ENCODE data around the gene DDX25. TPM values are rescaled to one million over a fixed set of nuclear protein-coding genes. Genes with fewer than 3 reads are reported as not detected.
A peak's percentile ranks its signal among the peaks of the same experiment; 100 is the strongest.
"Not testable (repeated sequence)": the region's sequence is repeated elsewhere in the genome, so short reads cannot be mapped to it uniquely, and the experiment has no call there.

DDX25 gene
- total RNA-seq, 1 donor from 2014 or later: not detected

DNA sequence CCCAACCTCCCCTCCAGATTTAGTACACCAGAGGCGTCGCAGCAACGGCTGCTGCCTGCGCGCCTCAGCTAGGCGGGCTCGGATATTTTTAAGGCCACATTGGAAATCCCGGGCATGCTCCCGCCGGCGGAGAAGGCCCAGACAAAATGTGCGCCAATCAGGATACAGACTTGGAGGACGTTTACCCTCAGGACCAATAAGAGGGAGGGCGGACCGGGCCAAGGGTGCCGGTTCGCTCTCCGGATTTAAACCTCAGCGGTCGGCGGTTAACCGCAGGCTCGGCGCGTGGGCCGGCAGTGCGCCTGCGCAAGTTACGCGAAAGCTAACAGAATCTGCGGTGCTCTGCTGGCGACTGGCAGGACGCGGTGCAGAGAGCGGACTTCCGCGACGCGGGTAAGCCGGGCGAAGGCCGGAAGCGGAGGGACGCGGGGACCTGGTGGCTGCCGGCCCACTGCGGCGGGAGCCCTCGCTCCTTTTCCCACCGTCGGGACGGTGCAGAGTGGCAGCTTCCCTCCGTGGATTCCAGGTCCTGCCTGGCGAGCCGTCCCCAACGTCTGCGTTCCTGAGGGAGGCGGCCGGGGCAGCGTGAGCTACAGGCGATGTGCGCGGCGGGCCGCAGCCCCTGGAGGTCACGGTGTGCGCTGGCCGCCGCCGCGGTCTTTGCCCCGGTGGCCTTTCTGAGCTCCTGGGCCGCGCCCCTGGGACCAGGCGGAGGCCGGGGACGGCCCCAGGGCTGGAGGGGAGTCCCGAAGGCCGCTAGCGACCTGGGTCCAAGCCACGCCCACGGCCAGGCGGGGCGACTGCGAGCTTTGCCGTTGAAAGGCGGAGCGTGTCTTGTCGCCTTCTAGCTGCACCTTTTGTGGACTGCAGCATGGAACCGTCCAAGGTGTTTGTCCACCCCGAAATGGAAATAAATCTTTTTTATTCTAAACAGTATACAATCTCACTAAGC lies 16.7 kb upstream of the DDX25 start, which contains the start of gene HYLS1:
Gene HYLS1 (plus strand): TSS at position 296 of the 952 bp plus-strand sequence. CDS start 11,701 bp downstream, outside the sequence.
- DNase-seq (ENCODE audit: low spot score): peak; percentile 99
- Mint-ChIP-seq H3K4me3 (peak within 1 kb of the TSS; percentile 82), H3K27ac (peak within 1 kb of the TSS; percentile 97), H3K9me3 (no peaks in the 10 kb centered on the region), H3K36me3 (ENCODE audit: low read depth) (peaks cover 12% of the 10 kb centered on the region), H3K27me3 (ENCODE audit: insufficient read depth) (peaks cover 6% of the 10 kb centered on the region), H3K4me1 (ENCODE audit: low read depth) (peaks cover 35% of the 10 kb centered on the region)
- intact Hi-C loops (cut with micrococcal nuclease): loop anchor here (1.0 to 5.0 kb wide), 16 partner anchors 16 to 1214 kb away; partner anchors contain the start of genes CCDC15, CHEK1, EI24 and FAM118B

- peaks cover 30% of the 10 kb centered on the region for H3K36me3 Mint-ChIP-seq (ENCODE audit: low read depth)
- H3K27me3 Mint-ChIP-seq (ENCODE audit: insufficient read depth): peaks cover 6% of the 10 kb centered on the region
- H3K4me1 Mint-ChIP-seq (ENCODE audit: low read depth): peaks cover 39% of the 10 kb centered on the region
- H3K27ac Mint-ChIP-seq: no peak overlapping the region
- intact Hi-C loops (cut with micrococcal nuclease): no loop called here
- no peaks in the 10 kb centered on the region for H3K9me3 Mint-ChIP-seq
- DNase-seq (ENCODE audit: low spot score): no peak
- H3K4me3 Mint-ChIP-seq: peak overlapping the region; percentile 21
These were observed 13.7 kb upstream of the DDX25 start for GRCh38 chr11:125890447-125891100.

DNA sequence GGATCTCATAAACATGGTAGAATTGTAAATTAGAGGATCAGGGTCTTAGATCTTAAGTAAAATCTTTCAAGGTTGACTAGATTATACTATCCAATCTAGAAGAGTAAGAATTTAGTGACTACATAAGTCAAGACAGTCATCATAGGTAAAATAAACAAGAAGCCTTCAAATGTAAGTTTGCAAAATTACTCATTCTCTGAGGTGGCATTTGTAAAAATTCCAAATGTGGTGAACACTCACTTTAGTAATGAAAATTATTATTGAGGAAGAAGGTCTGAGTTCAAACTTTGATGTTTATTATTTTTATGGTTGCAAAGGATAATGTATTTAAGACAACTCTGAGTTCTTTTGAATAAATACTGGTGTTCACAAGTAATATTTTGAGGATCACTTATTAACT lies 12.2 kb upstream of the DDX25 start:
- Mint-ChIP-seq H3K4me3 (no peak overlapping the region), H3K27me3 (ENCODE audit: insufficient read depth) (peaks cover 4% of the 10 kb centered on the region), H3K27ac (no peak overlapping the region), H3K4me1 (ENCODE audit: low read depth) (peaks cover 39% of the 10 kb centered on the region), H3K9me3 (no peaks in the 10 kb centered on the region), H3K36me3 (ENCODE audit: low read depth) (peaks cover 41% of the 10 kb centered on the region)
- DNase-seq (ENCODE audit: low spot score): no peak
- intact Hi-C loops (cut with micrococcal nuclease): no loop called here

GRCh38 chr11:125892994-125893393 lies 11.3 kb upstream of the DDX25 start:
- H3K4me1 Mint-ChIP-seq (ENCODE audit: low read depth): peaks cover 41% of the 10 kb centered on the region
- no peaks in the 10 kb centered on the region for H3K9me3 Mint-ChIP-seq
- intact Hi-C loops (cut with micrococcal nuclease): no loop called here
- H3K36me3 Mint-ChIP-seq (ENCODE audit: low read depth): peaks cover 41% of the 10 kb centered on the region
- H3K4me3 Mint-ChIP-seq: no peak overlapping the region
- no peak overlapping the region for H3K27ac Mint-ChIP-seq
- H3K27me3 Mint-ChIP-seq (ENCODE audit: insufficient read depth): no peaks in the 10 kb centered on the region
- no peak for DNase-seq (ENCODE audit: low spot score)

DNA sequence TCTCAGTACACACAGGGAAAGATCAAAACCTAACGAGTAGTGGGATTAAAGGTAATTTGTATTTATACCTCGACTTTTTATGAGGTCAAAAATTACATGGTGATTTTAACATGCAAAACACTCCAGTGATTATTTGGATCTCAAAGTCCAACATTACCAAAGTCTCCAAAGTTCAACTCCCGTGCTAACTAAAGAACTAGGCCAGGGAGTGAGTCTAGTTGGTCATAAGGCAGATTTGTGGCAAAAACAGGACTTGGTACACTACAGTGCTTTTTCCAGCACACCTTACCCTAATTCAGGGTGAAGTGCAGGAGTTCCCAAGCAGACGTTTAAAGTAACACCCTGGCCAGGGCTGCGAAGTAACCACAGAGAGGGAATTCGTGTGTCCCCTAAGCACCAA lies 2.4 kb upstream of the DDX25 start:
- Mint-ChIP-seq H3K27ac (peak overlapping the region; percentile 10), H3K4me3 (peak overlapping the region; percentile 98)
- intact Hi-C loops (cut with micrococcal nuclease): loop anchor here (2.0 to 5.0 kb wide), 4 partner anchors 333 to 790 kb away; partner anchors contain the start of genes DCPS, EI24 and TMEM218

GRCh38 chr11:125902277-125902926 lies 1.9 kb upstream of the DDX25 start:
- intact Hi-C loops (cut with micrococcal nuclease): loop anchor here (2.0 to 5.0 kb wide), 4 partner anchors 334 to 790 kb away; partner anchors contain the start of genes DCPS, EI24 and TMEM218
- DNase-seq (ENCODE audit: low spot score): no peak
- H3K27me3 Mint-ChIP-seq (ENCODE audit: insufficient read depth): peaks cover 28% of the 10 kb centered on the region
- H3K27ac Mint-ChIP-seq: peak overlapping the region; percentile 88
- H3K4me1 Mint-ChIP-seq (ENCODE audit: low read depth): peaks cover 34% of the 10 kb centered on the region
- peaks cover 30% of the 10 kb centered on the region for H3K36me3 Mint-ChIP-seq (ENCODE audit: low read depth)
- H3K9me3 Mint-ChIP-seq: no peaks in the 10 kb centered on the region
- H3K4me3 Mint-ChIP-seq: peak overlapping the region; percentile 98

More for the DNA sequence above, 2.4 kb upstream of the DDX25 start:
- Mint-ChIP-seq H3K27me3 (ENCODE audit: insufficient read depth) (peaks cover 27% of the 10 kb centered on the region), H3K4me1 (ENCODE audit: low read depth) (peaks cover 38% of the 10 kb centered on the region), H3K9me3 (no peaks in the 10 kb centered on the region), H3K36me3 (ENCODE audit: low read depth) (peaks cover 31% of the 10 kb centered on the region)
- no peak for DNase-seq (ENCODE audit: low spot score)

- Mint-ChIP-seq H3K36me3 (ENCODE audit: low read depth) (peaks cover 30% of the 10 kb centered on the region), H3K27me3 (ENCODE audit: insufficient read depth) (peaks cover 34% of the 10 kb centered on the region), H3K4me3 (peak within 1 kb of the TSS; percentile 98), H3K27ac (peak within 1 kb of the TSS; percentile 88), H3K4me1 (ENCODE audit: low read depth) (peaks cover 28% of the 10 kb centered on the region), H3K9me3 (no peaks in the 10 kb centered on the region)
- peak; percentile 85 for DNase-seq (ENCODE audit: low spot score)
- intact Hi-C loops (cut with micrococcal nuclease): loop anchor here (1.0 to 5.0 kb wide), 11 partner anchors 16 to 949 kb away; partner anchors contain the start of genes CCDC15, CHEK1, DCPS and EI24
These were observed 1.2 kb upstream of the DDX25 start, which contains the start of gene PUS3 for GRCh38 chr11:125902927-125903710. TSS of gene PUS3 (minus strand) at chr11:125903206. CDS start at chr11:125896284, 6,922 bp downstream.

- Mint-ChIP-seq H3K27ac (no peak overlapping the region), H3K36me3 (ENCODE audit: low read depth) (peaks cover 22% of the 10 kb centered on the region), H3K4me1 (ENCODE audit: low read depth) (peaks cover 23% of the 10 kb centered on the region), H3K4me3 (peak overlapping the region; percentile 78), H3K9me3 (no peaks in the 10 kb centered on the region), H3K27me3 (ENCODE audit: insufficient read depth) (peaks cover 40% of the 10 kb centered on the region)
- intact Hi-C loops (cut with micrococcal nuclease): loop anchor here (1.0 to 5.0 kb wide), 3 partner anchors 451 to 792 kb away; partner anchors contain the start of genes ST3GAL4 and TMEM218
- no peak for DNase-seq (ENCODE audit: low spot score)
These were observed 370 bp downstream of the DDX25 start for GRCh38 chr11:125904678-125905077.

DNA sequence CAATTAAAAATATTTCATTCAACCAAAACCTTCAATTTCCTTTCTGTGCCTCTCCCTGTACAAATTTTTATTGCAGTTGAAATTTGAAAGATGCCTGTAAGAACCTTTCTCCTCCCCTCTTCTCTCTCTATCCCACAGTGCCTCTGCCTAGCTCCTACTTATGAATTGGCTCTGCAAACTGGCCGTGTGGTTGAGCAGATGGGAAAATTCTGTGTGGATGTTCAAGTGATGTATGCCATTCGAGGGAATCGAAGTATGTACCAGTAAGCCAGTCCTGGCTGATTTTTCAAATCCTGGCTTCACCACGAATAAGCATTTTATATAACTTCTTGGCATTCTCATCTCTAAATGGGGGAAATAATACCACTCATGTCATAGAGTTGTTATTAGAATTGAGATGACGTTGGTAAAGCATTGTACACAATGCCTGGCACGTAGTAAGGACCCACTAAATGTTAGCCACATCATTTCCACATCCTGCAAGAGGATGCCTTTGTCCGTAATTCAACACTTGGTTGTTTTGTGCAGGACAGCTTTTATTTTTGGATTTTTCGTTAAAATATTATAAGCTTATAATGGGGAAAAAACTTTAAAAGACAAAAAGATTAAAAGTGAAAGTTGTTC lies 6.0 kb downstream of the DDX25 start:
- intact Hi-C loops (cut with micrococcal nuclease): no loop called here
- H3K9me3 Mint-ChIP-seq: no peaks in the 10 kb centered on the region
- DNase-seq (ENCODE audit: low spot score): no peak
- H3K27ac Mint-ChIP-seq: no peak overlapping the region
- peaks cover 50% of the 10 kb centered on the region for H3K27me3 Mint-ChIP-seq (ENCODE audit: insufficient read depth)
- no peaks in the 10 kb centered on the region for H3K4me1 Mint-ChIP-seq (ENCODE audit: low read depth)
- H3K4me3 Mint-ChIP-seq: no peak overlapping the region
- H3K36me3 Mint-ChIP-seq (ENCODE audit: low read depth): no peaks in the 10 kb centered on the region

DNA sequence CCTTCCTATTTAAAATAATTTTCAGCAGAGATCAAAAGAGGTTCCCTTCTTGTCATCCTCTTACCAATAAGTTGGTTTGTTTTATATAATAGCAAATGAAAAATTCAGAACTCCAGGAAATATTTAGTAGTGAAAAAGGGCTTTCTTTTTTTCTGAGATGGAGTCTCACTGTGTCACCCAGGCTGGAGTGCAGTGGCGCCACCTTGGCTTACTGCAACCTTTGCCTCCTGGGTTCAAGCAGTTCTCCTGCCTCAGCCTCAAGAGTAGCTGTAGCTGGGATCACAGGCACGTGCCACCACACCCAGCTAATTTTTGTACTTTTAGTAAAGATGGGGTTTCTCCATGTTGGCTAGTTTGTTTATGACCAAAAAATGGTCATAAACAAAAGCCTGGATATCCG lies 10.3 kb downstream of the DDX25 start:
- H3K4me3 Mint-ChIP-seq; H3K27ac Mint-ChIP-seq; DNase-seq (ENCODE audit: low spot score); H3K4me1 Mint-ChIP-seq (ENCODE audit: low read depth); intact Hi-C loops (cut with micrococcal nuclease); H3K36me3 Mint-ChIP-seq (ENCODE audit: low read depth); H3K9me3 Mint-ChIP-seq: not testable (repeated sequence)
- peaks cover 30% of the 10 kb centered on the region for H3K27me3 Mint-ChIP-seq (ENCODE audit: insufficient read depth)

DNA sequence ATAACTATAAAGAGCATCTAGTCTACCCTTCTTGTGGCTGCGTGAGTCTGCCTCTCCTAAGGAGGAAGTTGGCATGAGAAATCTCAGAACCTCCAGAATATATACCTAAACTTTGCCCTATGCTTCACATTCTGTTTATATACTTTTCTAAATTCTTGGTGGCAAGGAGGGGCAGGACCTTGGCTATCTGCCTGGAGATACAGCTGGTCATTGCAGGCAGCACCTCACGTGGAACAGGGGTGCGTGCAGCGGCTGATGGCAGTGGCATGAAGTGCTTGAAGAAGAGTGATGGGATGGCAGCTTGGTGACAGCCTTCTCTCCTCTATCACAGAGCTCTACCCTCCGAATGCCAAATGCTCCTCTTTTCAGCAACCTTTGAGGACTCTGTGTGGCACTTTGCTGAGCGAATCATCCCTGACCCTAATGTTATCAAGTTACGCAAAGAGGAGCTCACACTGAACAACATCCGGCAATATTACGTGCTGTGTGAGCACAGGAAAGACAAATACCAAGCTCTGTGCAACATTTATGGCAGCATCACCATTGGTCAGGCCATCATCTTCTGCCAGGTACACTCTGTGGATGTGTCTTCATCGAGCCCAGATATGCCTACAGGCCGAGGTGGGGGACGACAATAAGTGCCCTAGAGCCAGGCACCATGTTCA lies 12.5 kb downstream of the DDX25 start:
- no peak for DNase-seq (ENCODE audit: low spot score)
- Mint-ChIP-seq H3K27ac (no peak overlapping the region), H3K27me3 (ENCODE audit: insufficient read depth) (peaks cover 18% of the 10 kb centered on the region), H3K36me3 (ENCODE audit: low read depth) (no peaks in the 10 kb centered on the region), H3K9me3 (no peaks in the 10 kb centered on the region), H3K4me1 (ENCODE audit: low read depth) (no peaks in the 10 kb centered on the region), H3K4me3 (no peak overlapping the region)
- intact Hi-C loops (cut with micrococcal nuclease): no loop called here
